MCF 10A (cell line): ENCODE data around the gene GSK3A. TPM values are rescaled to one million over a fixed set of nuclear protein-coding genes. Genes with fewer than 3 reads are reported as not detected.

ENCODE experiments used
- BruUV-seq: library from RNA; stranded (reverse); fragments of 400-500 nt; replicated peaks from 2 replicates; lab custom pipeline; 2021; lab: Mats Ljungman, UMichigan
- CTCF ChIA-PET: fragments of 300-600 bp; sonication (Branson Sonifier 250); formaldehyde crosslinking; extraction: SDS; loops from one replicate; lab custom pipeline; 2021; ENCODE audit warnings: antibody characterized with exemption, inconsistent platforms; lab: Yijun Ruan, JAX
- POLR2A ChIA-PET: fragments of 300-600, 350-650 bp; sonication (Branson Sonifier 250); formaldehyde crosslinking; extraction: SDS; loops from one replicate; lab custom pipeline; 2020; ENCODE audit warnings: antibody characterized with exemption, inconsistent platforms; lab: Yijun Ruan, JAX
- DNase-seq: peaks from one replicate; pipeline ENCODE4 v3.0.0-alpha.2; 2018; ENCODE audit not compliant: unreplicated experiment
- H3K27ac Mint-ChIP-seq: one replicate; pipeline ENCODE4 v1.8.0; 2022; ENCODE audit warnings: mild to moderate bottlenecking, low read depth, mixed read lengths; ENCODE audit not compliant: unreplicated experiment
- H3K27me3 Mint-ChIP-seq: one replicate; pipeline ENCODE4 v1.8.0; 2022; ENCODE audit warnings: mixed read lengths; ENCODE audit not compliant: insufficient read depth, unreplicated experiment
- H3K36me3 Mint-ChIP-seq: one replicate; pipeline ENCODE4 v1.8.0; 2022; ENCODE audit warnings: mild to moderate bottlenecking, moderate library complexity, mixed read lengths; ENCODE audit not compliant: insufficient read depth, unreplicated experiment
- H3K4me1 Mint-ChIP-seq: one replicate; pipeline ENCODE4 v1.8.0; 2022; ENCODE audit warnings: mixed read lengths; ENCODE audit not compliant: insufficient read depth, unreplicated experiment
- H3K4me3 Mint-ChIP-seq: one replicate; pipeline ENCODE4 v1.8.0; 2022; ENCODE audit warnings: mild to moderate bottlenecking, moderate library complexity, mixed read lengths; ENCODE audit not compliant: unreplicated experiment
- H3K9me3 Mint-ChIP-seq: one replicate; pipeline ENCODE4 v1.8.0; 2022; ENCODE audit warnings: mixed read lengths; ENCODE audit not compliant: unreplicated experiment
- intact Hi-C: fragments of 100-400 bp; cut with micrococcal nuclease; formaldehyde crosslinking; loops from 2 replicates; pipeline ENCODE4 v1.14.1; 2022
- total RNA-seq: library from RNA; stranded (reverse); gene quantifications from 2 replicates; pipeline ENCODE4 v1.2.3, GENCODE V29; 2022
- TF ChIP-seq, protein P1 (sequence below): fragments of 200-600 bp; IDR thresholded peaks from one replicate; pipeline ENCODE4 v1.8.0; 2022; ENCODE audit warnings: antibody characterized with exemption, mild to moderate bottlenecking; ENCODE audit not compliant: unreplicated experiment

Gene GSK3A
- total RNA-seq, 1 experiment from 2014 or later: 53.5 TPM

DNA sequence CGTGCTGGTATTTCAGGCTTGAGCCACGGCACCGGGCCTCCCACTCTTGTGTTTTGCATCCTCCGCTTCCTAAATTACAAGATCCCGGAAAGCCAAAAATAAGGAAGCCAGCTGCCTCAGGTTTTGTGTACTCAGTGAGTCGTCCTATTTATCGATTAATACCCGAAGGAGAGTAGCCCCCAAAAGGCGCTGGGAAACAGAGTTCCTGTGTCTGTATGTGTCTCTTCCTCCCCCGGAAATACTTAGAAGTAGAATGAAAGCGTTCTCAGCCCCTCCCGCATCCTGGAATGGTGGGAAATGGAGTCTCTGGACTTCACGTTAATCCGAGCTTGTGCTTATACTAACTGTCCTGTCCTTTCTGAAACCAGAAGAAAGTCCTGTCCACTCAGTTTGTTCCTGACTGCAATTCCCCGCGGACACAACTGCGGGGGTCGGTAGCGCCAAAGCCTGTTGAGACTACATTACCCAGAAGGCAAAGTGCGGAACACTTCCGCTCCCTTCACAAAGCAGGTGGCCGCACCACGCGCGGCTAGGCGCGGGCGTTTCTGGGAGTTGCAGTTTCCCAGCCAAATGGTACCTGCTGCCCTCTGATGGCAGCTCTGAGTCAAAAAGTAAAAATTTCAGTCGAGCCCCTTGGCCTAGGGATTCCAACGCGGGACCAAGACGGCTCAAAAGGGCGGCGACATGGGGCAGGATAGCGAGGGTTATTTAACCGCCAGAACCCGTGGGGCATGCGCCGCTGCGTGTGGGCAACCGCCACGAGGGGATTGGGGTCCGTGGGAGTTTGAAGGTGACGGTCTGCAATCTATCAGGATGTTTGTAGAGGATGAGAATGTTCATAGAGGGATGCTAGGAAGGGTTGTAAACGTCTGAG lies 2.2 kb upstream of the GSK3A start:
- H3K4me1 Mint-ChIP-seq: peaks cover 37% of the 10 kb centered on the region

DNA sequence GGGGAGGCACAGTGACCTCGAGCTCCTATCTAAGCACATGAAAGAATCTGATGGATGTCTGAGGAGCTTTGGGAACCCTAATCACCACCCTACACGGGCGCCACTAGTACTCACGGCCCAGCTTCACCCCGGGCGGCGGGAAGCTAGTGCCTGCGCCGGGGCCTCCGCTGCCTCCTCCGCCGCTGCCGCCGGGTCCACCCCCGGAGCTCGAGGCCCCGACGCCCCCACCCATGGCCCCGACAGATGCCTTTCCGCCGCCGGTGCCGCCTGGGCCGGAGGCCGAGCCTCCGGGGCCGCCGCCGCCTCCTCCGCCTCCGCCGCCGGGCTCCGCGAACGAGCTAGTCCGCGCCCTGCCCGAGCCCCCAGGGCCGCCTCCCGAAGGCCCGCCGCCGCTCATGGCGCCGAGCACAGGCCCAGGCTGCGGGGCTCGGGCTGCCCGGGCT lies 312 bp downstream of the GSK3A start:
- POLR2A ChIA-PET: interaction anchor here (0.9 to 7.7 kb wide), 20 partner anchors 9 to 358 kb away, joined by 3 to 158 read pairs (median 5); partner anchors contain the start of genes CIC, DEDD2, ERF and PAFAH1B3
- Mint-ChIP-seq H3K27ac (peak overlapping the region; percentile 72), H3K4me3 (peak overlapping the region; percentile 79), H3K36me3 (peaks cover 55% of the 10 kb centered on the region), H3K9me3 (no peaks in the 10 kb centered on the region), H3K27me3 (no peaks in the 10 kb centered on the region), H3K4me1 (peaks cover 42% of the 10 kb centered on the region)
- intact Hi-C loops: loop anchor here (5.0 to 10.0 kb wide), 2 partner anchors 55 to 153 kb away; partner anchors contain the start of gene CNFN
- BruUV-seq: no TSS peak
- CTCF ChIA-PET: interaction anchor here (0.7 to 7.0 kb wide), 4 partner anchors 27 to 134 kb away, joined by 3 to 145 read pairs (median 5); no protein-coding TSS in a partner anchor
- no peak for DNase-seq
- TF ChIP-seq, protein P1, sequence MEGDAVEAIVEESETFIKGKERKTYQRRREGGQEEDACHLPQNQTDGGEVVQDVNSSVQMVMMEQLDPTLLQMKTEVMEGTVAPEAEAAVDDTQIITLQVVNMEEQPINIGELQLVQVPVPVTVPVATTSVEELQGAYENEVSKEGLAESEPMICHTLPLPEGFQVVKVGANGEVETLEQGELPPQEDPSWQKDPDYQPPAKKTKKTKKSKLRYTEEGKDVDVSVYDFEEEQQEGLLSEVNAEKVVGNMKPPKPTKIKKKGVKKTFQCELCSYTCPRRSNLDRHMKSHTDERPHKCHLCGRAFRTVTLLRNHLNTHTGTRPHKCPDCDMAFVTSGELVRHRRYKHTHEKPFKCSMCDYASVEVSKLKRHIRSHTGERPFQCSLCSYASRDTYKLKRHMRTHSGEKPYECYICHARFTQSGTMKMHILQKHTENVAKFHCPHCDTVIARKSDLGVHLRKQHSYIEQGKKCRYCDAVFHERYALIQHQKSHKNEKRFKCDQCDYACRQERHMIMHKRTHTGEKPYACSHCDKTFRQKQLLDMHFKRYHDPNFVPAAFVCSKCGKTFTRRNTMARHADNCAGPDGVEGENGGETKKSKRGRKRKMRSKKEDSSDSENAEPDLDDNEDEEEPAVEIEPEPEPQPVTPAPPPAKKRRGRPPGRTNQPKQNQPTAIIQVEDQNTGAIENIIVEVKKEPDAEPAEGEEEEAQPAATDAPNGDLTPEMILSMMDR: no peak

More for the DNA sequence above, 2.2 kb upstream of the GSK3A start:
- TF ChIP-seq, protein P1: peak; percentile 60
- peaks cover 36% of the 10 kb centered on the region for H3K36me3 Mint-ChIP-seq
- peak; percentile 97 for DNase-seq
- peak overlapping the region; percentile 81 for H3K27ac Mint-ChIP-seq
- CTCF ChIA-PET: interaction anchor here (0.5 to 7.0 kb wide), 24 partner anchors 11 to 632 kb away, joined by 3 to 145 read pairs (median 4); partner anchors contain the start of gene POU2F2
- no peaks in the 10 kb centered on the region for H3K27me3 Mint-ChIP-seq
- POLR2A ChIA-PET: interaction anchor here (0.6 to 7.7 kb wide), 22 partner anchors 11 to 1424 kb away, joined by 3 to 158 read pairs (median 4); partner anchors contain the start of genes CIC, DEDD2, ERF and PAFAH1B3
- peak overlapping the region; percentile 79 for H3K4me3 Mint-ChIP-seq
- H3K9me3 Mint-ChIP-seq: no peaks in the 10 kb centered on the region
- no TSS peak for BruUV-seq
- intact Hi-C loops: loop anchor here (1.0 to 10.0 kb wide), 4 partner anchors 53 to 150 kb away; partner anchors contain the start of gene CNFN

- no peak for DNase-seq
- intact Hi-C loops: loop anchor here (5.0 to 10.0 kb wide), 2 partner anchors 56 to 154 kb away; partner anchors contain the start of gene CNFN
- CTCF ChIA-PET: interaction anchor here (0.6 to 2.4 kb wide), 5 partner anchors 11 to 192 kb away, joined by 3 to 7 read pairs (median 3); no protein-coding TSS in a partner anchor
- POLR2A ChIA-PET: interaction anchor here (0.6 to 7.0 kb wide), 7 partner anchors 20 to 128 kb away, joined by 3 to 56 read pairs (median 12); partner anchors contain the start of genes CIC, DEDD2 and ZNF526
- Mint-ChIP-seq H3K27me3 (no peaks in the 10 kb centered on the region), H3K4me1 (peaks cover 34% of the 10 kb centered on the region), H3K36me3 (peaks cover 58% of the 10 kb centered on the region), H3K27ac (peak overlapping the region; percentile 72), H3K9me3 (no peaks in the 10 kb centered on the region), H3K4me3 (peak overlapping the region; percentile 79)
- TF ChIP-seq, protein P1: no peak
- BruUV-seq: no TSS peak
These were observed 1.1 kb downstream of the GSK3A start for GRCh38 chr19:42241279-42241678.
